LHCN-M2 (cell line): ENCODE measurements around the gene RPL4. TPM values are rescaled to one million over a fixed set of nuclear protein-coding genes. Genes with fewer than 3 reads are reported as not detected.
"Not testable (repeated sequence)": the region's sequence is repeated elsewhere in the genome, so short reads cannot be mapped to it uniquely, and the experiment has no call there.

ENCODE experiments used
- DNase-seq: peaks from one replicate; pipeline ENCODE4 v3.0.0-alpha.2; 2012; ENCODE audit warnings: low read depth
- polyA plus RNA-seq: library from polyadenylated mRNA; unstranded; fragments of >200 nt; gene quantifications from one replicate; pipeline ENCODE4 v1.2.1, GENCODE V29; 2012; ENCODE audit warnings: missing spikeins
- total RNA-seq: library from RNA; depleted of rRNA; stranded (reverse); fragments of >200 nt; gene quantifications from 2 replicates; pipeline ENCODE4 v1.2.3, GENCODE V29; 2014; rRNA removed

Gene RPL4
- 4,112 and 6,708 TPM in 2 replicates for total RNA-seq
- polyA plus RNA-seq: 3,484 TPM

DNA sequence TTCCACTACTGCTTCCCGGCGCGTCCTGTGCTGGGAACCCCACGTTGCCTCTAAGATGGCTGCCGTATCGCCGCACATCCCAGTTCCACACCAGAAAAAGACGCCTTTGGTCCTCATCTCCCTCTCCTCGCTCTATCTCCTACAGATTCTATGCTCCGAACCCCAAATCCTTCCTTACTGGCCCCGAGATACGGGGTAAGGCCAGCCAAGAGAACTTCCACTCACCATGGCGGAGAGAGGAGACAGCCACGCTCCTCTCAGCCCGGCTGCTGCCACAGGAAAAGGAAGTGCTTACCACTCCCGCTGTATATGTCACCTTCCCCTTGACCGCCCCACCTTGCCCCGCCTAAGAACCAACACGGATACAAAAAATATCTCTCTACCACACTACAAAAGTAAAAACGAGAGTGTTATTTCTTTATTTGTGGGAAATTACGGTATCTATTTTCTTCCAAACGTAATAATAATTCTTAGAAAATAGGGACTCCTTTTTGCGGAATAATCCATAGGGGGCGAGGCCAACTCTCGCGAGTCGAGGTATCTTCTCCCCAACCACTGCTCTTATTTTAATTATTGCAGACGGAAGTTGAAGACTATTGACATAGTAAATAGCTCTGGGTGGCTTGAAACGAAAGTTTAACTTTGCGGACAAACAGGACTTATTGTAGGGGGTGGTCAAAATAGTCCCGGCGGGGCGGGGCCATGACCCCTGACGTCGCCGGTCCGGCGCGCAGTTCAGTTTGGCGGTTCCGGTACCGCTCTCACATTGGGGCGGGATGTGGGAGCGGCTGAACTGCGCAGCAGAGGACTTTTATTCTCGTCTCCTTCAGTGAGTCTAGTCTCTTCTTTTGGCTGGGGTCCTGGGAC, at the start of gene RPL4, which contains the start of gene ZWILCH:
RPL4 (minus strand) TSS at position 293 of the 867 bp plus-strand sequence; CDS start at position 228, 65 bp downstream.
ZWILCH (plus strand) TSS at position 764 of the 867 bp plus-strand sequence; CDS start at position 777, 13 bp downstream.
- peak; percentile 89 for DNase-seq

DNA sequence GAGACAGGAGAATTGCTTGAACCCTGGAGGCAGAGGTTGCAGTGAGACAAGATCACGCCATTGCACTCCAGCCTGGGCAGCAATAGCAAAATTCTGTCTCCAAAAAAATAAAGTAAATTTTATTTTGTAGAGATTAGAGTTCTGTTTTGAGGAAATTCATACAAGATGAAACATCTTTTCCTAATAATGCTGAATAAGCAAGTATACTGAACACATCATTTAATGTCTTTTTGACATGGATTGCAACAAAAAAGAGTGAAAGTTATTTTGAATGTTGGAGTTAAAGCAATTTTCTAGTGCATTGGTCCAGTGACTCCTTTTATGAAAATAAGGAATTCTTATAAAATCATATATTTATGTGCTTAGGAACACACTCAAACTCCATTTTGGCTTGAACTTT, 40.6 kb upstream of the RPL4 start:
- no peak for DNase-seq

DNA sequence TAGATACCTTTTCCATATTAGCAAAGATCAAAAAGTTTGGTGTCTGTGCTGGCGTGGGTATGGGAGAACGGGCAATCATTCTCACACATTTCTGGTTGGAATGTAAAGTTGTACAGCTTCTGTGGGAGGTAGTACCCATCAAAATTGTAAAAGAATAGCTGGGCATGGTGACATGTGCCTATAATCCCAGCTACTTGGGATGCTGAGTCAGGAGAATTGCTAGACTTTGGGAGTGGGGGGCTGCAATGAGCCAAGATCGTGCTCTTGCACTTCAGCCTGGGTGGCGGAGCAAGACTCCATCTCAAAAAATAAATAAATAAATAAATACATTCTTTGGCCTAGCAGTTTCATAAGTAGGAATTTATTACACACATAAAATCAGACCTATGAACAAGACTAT, 38.2 kb upstream of the RPL4 start:
- DNase-seq: no peak

DNA sequence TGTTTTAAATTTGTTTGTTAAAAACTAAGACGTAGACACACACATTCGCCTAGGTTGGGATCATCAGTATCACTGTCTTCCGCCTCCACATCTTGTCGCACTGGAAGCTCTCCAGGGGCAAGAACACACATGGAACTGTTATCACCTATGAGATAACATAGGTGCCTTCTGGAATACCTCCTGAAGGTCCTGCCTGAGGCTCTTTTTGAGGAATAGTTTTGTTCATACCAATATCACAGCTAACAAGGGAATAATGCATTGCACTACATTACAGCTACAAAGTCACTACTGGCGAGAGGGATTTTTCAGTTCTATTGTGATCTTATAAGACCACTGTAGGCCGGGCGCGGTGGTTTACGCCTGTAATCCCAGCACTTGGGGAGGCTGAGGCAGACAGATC, 30.4 kb upstream of the RPL4 start:
- no peak for DNase-seq

DNA sequence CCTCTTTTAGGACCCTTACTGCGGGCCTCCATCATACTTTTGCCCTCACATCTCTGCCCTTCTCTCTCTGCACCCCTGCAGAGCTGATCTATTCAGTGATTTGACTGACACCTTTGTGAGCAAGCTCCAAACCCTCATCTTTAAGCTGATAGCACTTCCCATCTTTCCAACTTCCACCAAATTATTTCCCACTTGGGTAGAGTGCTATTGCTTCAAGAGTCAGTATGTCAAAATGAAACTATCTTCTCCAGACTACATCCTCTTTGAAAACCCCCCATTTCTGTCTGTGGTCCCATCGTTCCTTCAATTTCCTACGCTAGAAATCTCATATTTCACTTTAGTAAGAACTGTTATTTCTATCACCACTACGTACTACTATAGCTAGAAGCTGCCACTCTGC, 20.2 kb upstream of the RPL4 start:
- no peak for DNase-seq

DNA sequence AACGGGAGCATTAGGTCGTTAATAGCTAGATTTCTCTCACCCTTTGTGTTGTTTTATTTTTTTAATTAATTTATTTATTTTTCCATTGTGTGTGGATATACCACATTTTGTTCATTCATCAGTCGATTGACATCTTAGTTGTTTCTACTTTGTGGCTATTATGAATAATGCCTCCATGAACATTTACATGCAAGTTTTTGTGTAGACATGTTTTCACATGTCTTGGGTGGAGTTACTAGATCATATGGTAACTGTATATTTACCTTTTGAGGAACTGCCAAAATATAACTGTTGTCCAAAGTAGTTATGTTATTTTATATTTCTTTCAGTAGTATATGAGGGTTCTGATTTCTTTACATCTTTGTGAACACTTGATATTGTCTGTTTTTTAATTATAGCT, 19.3 kb upstream of the RPL4 start:
- no peak for DNase-seq

DNA sequence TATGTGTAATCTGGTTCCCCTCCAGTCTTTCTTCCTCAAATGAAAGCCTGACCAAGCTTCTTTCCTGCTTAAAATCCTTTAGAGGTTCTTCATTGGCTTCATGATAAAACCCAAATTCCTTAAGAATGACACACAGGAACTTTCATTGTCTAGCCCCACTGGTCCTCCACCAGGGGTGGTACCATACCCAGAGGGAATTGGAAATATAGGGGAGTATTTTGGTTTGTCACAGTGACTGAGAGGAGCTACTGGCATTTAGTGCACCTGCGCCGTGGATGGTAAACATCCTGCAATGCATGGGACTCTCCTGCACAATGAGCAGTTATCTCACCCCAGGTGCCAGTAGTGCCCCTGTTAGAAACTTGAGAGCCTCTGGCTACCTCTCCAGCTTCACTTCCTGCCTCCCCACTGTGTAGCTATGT, 11.3 kb upstream of the RPL4 start:
- peak; percentile 12 for DNase-seq

DNA sequence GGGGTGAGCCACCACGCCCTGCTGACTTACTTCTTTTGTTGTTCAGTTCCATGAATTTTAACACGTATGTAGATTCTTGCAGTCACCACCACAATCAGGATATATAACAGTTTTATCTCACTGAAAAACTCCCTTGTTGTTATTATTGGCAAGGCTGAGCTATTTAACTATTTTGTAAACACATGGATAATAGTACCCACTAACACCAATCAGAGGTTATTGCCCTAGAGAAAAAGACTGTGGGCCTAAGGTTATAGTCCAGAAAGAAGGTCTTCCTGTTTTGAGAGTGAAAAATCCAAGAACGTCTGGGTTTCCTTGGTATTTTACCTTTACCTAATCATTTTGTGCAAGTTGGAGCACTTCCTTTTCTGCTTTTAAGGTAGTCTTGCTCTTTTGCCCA, 9.9 kb upstream of the RPL4 start:
- DNase-seq: no peak

DNA sequence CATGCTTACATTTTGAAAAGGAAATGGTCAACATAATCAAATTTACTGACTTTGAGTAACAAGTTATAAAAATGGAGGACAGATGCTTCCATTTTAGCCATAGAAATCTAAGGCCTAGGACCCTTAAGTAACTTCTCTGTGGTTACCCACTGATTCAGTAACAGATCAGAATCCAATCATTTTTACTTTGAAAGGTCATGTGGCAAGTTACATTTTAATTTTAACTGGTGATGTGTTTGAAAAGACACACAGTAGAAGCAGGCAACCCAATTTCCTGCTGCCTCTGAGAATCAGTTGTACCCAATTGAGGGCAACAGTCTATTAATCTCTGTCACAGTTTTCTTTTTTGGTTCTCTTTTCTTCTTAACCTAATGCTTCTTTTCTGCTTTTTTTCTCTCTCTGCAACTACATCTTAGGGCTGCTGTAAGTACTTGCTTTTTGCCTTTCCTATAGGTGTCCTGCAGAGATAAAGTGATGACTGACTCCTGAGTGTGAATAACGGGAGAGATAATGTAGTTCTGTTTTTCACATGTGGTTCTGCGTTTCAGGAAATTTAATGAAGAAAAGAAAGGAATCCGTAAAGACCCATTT, 3.7 kb upstream of the RPL4 start:
- DNase-seq: no peak

DNA sequence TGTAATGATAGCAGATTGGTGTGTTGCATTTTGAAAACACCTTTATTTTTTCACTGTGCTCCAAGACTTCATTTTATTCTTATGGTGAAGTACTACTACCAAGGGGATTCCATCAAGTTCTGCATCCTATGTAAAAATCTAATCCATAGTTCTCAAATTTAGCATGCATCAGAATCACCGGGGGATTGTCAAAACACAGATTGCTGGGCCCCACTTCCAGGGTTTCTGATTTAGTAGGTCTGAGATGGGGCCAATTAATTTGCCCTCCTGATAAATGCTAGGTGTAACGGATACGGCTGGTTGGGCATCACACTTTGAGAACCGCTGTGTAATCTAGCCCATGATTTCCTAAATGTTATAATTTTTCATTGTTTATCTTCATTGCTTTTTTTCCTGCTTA, 1.2 kb upstream of the RPL4 start:
- DNase-seq: no peak

DNA sequence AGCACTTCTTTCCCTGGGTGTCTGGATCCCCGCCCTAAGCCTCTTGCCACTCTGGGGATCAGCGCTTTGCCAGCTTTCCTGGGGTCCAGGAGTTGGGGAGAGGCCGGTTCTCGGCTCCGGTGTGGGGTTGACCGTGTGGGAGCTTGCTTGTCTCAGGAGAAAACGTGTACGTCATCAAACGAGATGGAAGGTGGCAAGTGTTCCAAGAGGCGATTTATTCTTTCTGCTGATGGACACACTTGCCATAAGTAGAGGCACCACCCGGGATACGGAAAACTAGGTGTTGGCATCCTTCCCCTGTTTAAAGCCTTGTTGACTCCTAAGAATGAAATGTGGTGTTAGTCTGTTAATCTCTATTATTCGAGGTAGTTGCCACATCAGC, 766 bp upstream of the RPL4 start:
- peak; percentile 73 for DNase-seq

DNA sequence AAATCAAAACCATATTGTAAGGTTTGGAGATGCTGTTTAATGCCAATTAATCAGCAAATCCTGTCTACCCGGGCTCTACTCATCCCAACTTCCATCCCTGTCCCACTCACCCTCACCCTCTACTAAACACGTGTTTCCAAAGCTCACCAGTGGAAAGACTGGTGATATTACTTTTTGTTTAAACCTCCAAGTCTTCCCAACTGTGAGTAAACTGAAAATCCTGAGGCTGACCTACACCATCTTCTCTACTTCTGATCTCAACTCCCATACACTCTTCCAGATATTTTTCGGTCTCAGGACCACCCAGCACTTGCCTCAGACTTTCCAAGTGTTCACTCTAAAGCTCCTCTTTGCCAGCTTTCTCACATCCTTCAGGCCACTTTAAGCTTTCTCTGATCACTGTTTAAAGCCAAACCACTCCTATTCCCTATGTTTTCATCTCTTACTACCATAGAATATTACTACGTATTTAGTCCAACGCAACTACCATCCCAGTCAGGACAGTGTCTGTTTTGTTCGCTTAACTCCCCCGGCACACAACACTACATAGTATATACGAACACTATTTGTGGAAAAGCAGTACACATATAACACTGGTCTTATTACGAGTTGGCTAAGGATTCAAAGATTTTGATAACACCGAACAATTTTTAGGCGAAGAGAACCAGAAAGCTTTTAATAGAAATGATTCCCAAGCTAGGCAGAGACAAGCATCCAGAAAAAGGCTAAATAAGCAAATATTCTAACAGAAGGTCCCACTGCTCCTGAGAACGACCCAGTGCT, 684 bp downstream of the RPL4 start:
- no peak for DNase-seq

DNA sequence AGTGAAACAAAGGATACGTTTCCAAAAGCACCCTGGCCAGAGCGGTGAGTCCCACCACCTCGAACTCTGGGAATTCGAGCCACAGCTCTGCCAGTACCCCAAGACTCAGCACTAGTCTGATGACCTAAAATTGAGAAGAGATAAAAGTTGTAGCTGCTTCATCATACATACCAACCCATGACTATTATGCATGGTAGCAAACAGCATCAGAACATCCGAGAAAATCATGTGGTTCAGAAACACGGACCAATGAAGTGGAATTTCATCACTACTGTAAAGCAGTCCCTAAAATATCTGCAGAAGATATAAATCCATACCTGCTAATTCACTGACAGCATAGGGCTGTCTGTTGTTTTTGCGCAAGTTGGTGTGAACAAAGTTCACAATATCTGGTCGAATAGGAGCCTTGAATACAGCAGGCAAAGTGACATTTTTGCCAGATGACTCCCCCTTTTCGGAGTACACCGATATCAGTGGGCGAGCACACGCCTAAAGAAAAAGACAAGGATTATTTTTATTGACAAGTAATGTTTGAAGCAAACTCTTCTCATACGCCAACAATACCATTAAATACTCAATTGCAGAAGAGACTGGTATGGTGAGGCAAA, 1.5 kb downstream of the RPL4 start:
- not testable (repeated sequence) for DNase-seq

DNA sequence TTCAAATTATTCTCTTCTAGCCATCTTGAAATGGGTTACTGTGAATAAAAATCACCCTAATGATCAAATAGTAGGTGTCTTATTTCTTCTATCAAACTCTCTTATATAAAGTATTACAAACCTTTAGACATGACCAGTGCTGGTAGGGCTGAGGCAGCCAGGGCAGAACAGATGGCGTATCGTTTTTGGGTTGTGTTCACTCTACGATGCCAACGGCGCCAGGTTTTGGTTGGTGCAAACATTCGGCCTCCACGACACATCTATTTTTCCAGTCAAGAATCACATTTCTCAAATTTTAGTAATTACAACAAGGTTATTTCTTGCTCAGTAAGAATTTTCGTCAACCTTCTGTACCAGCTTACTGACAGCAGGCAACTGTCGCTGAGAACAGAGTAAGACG, 2.2 kb downstream of the RPL4 start:
- DNase-seq: no peak

DNA sequence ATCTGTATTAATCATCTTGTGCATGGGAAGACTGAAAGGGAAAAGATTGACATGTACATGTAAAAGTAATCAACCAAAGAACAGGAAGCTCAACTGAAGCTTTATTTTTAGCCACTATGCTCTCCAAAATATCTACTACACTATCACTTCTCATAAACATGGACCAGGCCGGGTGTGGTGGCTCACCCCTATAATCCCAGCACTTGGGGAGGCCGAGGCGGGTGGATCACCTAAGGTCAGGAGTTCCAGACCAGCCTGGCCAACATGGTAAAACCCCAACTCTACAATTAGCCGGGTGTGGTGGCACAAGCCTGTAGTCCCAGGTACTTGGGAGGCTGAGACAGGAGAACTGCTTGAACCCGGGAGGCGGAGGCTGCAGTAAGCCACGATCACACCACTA, 4.3 kb downstream of the RPL4 start:
- not testable (repeated sequence) for DNase-seq

DNA sequence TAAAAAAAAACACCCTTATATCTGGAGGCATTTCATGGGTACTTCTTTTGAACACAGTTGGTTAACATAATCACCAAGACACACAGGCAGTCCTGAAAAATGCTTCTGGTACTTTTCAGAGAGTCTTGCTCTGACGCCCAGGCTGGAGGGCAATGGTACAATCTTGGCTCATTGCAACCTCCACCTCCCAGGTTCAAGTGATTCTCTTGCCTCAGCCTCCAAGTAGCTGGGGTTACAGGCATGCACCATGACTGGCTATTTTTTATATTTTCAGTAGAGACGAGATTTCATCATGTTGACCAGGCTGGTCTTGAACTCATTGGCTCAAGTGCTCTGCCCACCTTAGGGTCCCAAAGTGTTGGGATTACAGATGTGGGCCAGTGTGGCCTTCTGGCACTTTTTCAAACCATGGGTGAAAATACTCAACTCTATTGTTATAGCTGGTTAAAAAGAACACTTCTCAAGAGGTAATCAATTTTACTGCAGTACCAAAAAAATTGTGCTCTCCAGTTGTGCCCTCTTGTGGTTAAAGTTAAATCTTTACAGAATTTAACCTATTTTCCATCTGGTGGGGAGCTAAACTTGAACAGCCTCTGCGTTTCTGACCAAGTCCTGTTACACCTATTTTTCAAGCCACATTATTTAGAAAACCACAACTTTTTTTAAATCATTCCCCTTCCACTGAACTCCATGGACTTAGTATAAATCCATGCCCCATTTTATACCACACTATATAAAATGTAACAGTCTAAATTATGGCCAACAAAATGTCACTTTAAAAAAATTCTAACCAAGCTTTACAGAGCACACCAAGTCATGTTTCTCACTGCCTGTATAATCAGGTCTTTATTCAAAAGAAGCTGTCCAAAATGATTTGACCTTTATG, 5.9 kb downstream of the RPL4 start:
- DNase-seq: peak; percentile 40

DNA sequence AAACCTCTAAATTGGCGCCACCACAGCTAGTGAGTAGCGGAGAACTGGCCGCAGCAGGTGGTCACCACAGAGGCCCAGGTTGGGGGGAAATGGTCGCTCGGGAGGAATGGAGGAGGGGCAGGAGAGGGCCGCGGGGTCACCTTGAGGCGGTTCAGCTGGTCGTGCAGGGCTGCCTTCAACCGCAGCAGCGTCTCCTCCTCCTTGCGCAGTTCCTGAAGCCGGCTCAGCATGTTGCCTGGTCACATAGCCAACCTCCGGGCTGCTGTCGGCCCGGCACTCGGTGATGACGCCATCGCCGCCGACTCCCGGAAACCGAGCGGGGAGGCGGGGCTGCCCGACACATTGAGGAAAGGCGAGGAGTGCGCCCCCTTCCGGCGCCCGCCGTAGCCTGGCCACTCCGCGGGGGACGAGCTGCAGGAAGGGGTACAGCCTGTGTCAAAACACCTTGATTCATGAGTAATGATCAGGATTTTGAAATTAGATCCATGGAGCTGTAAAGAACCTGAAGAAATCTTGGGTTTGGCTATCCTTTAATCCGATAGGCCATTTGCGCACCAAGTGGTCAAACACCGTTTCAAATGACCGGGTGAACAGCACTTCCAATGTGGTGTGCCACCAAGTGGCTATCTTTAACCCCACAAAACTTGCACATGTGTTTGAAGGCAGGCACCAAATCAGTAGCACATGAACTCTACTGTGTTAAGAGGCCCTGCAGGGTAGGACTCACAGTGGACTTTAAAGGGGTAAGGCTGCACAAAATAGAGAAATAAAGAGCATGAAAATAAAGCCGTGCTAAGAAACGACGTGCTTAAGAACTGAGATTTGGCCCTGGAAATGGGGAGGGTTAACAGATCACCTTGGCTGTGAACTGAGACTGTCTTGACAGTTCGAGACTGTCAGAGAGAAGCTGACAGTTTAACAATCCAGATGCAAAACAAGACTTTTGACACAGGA, 6.9 kb downstream of the RPL4 start, which contains the start of gene SNAPC5:
SNAPC5 (minus strand) TSS at position 261 of the 954 bp plus-strand sequence; CDS start at position 230, 31 bp downstream.
- DNase-seq: peak; percentile 90

DNA sequence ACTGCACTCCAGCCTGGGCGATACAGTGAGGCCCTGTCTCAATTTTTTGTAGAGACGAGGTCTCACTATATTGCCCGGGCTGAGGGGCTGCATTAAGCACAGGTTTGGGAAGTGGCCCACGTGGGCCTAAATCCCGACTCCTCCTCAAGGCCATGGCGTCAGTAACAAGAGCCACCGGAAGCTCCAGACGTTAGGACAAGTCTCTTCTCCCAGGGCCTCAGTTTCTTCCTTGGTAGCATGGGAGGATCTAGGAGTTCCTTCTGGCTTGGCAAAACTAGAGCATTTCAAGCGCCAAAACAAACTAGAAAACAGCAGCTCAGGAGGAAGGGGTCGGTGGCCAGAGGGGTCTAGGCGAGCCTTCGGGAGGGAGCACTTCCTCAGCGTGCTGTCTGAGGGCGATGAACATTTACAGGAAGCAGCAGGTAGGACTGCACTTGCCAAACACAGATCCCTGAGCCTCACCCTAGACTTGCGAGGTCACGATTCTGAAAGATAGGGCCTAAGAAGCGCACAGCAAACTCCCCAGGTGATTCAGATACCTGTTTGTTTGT, 7.6 kb downstream of the RPL4 start:
- no peak for DNase-seq

DNA sequence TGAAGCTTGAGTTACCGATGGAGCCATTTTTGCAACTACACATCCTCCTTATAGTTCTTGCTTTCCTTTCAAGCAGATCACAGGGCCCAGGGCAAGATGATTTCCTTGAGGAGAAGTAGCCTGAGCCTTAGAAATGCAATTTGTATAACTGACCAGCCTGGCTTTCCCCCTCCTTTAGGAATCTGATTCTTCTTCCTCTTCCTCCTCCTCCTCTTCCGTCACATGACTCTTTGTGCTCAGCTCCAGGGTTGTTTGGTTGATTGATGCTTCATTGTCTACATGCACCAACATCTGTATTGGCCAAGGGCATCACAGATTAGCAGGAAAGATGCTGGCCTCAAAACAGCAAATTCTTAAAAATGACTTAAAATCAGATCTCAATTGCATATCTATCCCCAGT, 10.4 kb downstream of the RPL4 start:
- DNase-seq: no peak
